ENCODE results near the gene ABI1. TPM values are rescaled to one million over a fixed set of nuclear protein-coding genes. Genes with fewer than 3 reads are reported as not detected.
"Not testable (repeated sequence)": the region's sequence is repeated elsewhere in the genome, so short reads cannot be mapped to it uniquely, and the experiment has no call there.

ABI1 gene
- total RNA-seq, 1 experiment from 2014 or later, result 50.8 TPM

- no peaks in the 10 kb centered on the region for H3K4me1 ChIP-seq (replicated peaks; ENCODE audit: insufficient read depth)
- H3K4me3 ChIP-seq, result no peak overlapping the region
- H3K9me2 ChIP-seq (ENCODE audit: insufficient read depth), result no peaks in the 10 kb centered on the region
- intact Hi-C loops (cut with micrococcal nuclease; ENCODE audit: unreplicated experiment), result no loop called here
- no peak for DNase-seq
- no peak overlapping the region for H3K27ac ChIP-seq
- H4K20me1 ChIP-seq (ENCODE audit: insufficient read depth), result no peaks in the 10 kb centered on the region
- no peak overlapping the region for H3K4me2 ChIP-seq
- H2AFZ ChIP-seq, result no peak overlapping the region
- BruUV-seq (replicated peaks), result no TSS peak
- H3K27me3 ChIP-seq (ENCODE audit: insufficient read depth, low read depth), result no peaks in the 10 kb centered on the region
- CTCF ChIA-PET, result no interaction called here
- H3K36me3 ChIP-seq (ENCODE audit: low read depth), result no peaks in the 10 kb centered on the region
- no peaks in the 10 kb centered on the region for H3K79me2 ChIP-seq (ENCODE audit: low read depth)
- no peaks in the 10 kb centered on the region for H3F3A ChIP-seq (ENCODE audit: insufficient read depth, low read depth)
- TF ChIP-seq CTCF (conservative IDR thresholded peaks at IDR 0.05), result no peak
- TF ChIP-seq EZH2 (IDR thresholded peaks at IDR 0.05; ENCODE audit: low read depth), result no peak
- H3K9me3 ChIP-seq (ENCODE audit: insufficient read depth, low read depth), result no peaks in the 10 kb centered on the region
- POLR2A ChIA-PET (ENCODE audit: unreplicated experiment), result interaction anchor here (0.6 kb wide), 1 partner anchor 961 kb away, joined by 6 read pairs; no protein-coding TSS in a partner anchor
Measured at GRCh38 chr10:26903431-26904217, 42.9 kb upstream of the ABI1 start.

- POLR2A ChIA-PET (ENCODE audit: unreplicated experiment); H3K27me3 ChIP-seq (ENCODE audit: insufficient read depth, low read depth); H3K36me3 ChIP-seq (ENCODE audit: low read depth); H3K4me2 ChIP-seq; H3F3A ChIP-seq (ENCODE audit: insufficient read depth, low read depth); H3K9me3 ChIP-seq (ENCODE audit: insufficient read depth, low read depth); H3K4me1 ChIP-seq (replicated peaks; ENCODE audit: insufficient read depth); H3K79me2 ChIP-seq (ENCODE audit: low read depth); DNase-seq; H4K20me1 ChIP-seq (ENCODE audit: insufficient read depth); CTCF ChIA-PET; H2AFZ ChIP-seq; H3K9me2 ChIP-seq (ENCODE audit: insufficient read depth); H3K4me3 ChIP-seq; BruUV-seq (replicated peaks); H3K27ac ChIP-seq: not testable (repeated sequence)
- intact Hi-C loops (cut with micrococcal nuclease; ENCODE audit: unreplicated experiment), result loop anchor here (10.0 kb wide), 1 partner anchor 1352 kb away; no protein-coding TSS in a partner anchor
Measured at GRCh38 chr10:26892306-26892923, 31.7 kb upstream of the ABI1 start.

- H2AFZ ChIP-seq, result no peak overlapping the region
- POLR2A ChIA-PET (ENCODE audit: unreplicated experiment), result no interaction called here
- H3K4me1 ChIP-seq (replicated peaks; ENCODE audit: insufficient read depth), result no peaks in the 10 kb centered on the region
- H3K79me2 ChIP-seq (ENCODE audit: low read depth), result no peaks in the 10 kb centered on the region
- no peak overlapping the region for H3K27ac ChIP-seq
- H3K36me3 ChIP-seq (ENCODE audit: low read depth), result no peaks in the 10 kb centered on the region
- DNase-seq, result peak; percentile 41 to 51
- H3K27me3 ChIP-seq (ENCODE audit: insufficient read depth, low read depth), result no peaks in the 10 kb centered on the region
- H3K4me2 ChIP-seq, result no peak overlapping the region
- no peaks in the 10 kb centered on the region for H3K9me2 ChIP-seq (ENCODE audit: insufficient read depth)
- no peaks in the 10 kb centered on the region for H3F3A ChIP-seq (ENCODE audit: insufficient read depth, low read depth)
- H3K4me3 ChIP-seq, result no peak overlapping the region
- H3K9me3 ChIP-seq (ENCODE audit: insufficient read depth, low read depth), result no peaks in the 10 kb centered on the region
- intact Hi-C loops (cut with micrococcal nuclease; ENCODE audit: unreplicated experiment), result loop anchor here (1.0 to 10.0 kb wide), 2 partner anchors 469 to 1354 kb away; no protein-coding TSS in a partner anchor
- TF ChIP-seq CTCF (conservative IDR thresholded peaks at IDR 0.05) (peak; percentile 69), EZH2 (IDR thresholded peaks at IDR 0.05; ENCODE audit: low read depth) (no peak)
- BruUV-seq (replicated peaks), result no TSS peak
- H4K20me1 ChIP-seq (ENCODE audit: insufficient read depth), result no peaks in the 10 kb centered on the region
- CTCF ChIA-PET, result interaction anchor here (0.7 kb wide), 1 partner anchor 17 kb away, joined by 3 read pairs; no protein-coding TSS in a partner anchor
Measured at GRCh38 chr10:26890956-26891355, 30.2 kb upstream of the ABI1 start.

Data from PC-9 (cell line).